ENCODE results near the gene SERHL2.
"Not testable (repeated sequence)": the region's sequence is repeated elsewhere in the genome, so short reads cannot be mapped to it uniquely, and the experiment has no call there.

- not testable (repeated sequence) for TF ChIP-seq CTCF (IDR thresholded peaks at IDR 0.05; ENCODE audit: low read depth, low read length); MYC (IDR thresholded peaks at IDR 0.05; ENCODE audit: low read depth, low read length); POLR2A (IDR thresholded peaks at IDR 0.05; ENCODE audit: extremely low read depth, insufficient read length)
Measured at GRCh38 chr22:42531401-42532084, 22.2 kb upstream of the SERHL2 start.
